GF-D8 (cell line): ENCODE results near the gene TMEM63B.
"Not testable (repeated sequence)": the region's sequence is repeated elsewhere in the genome, so short reads cannot be mapped to it uniquely, and the experiment has no call there.

ENCODE experiments used
- DNase-seq: peaks from one replicate; lab custom pipeline; 2025; lab: John Stamatoyannopoulos, UW

Gene TMEM63B

DNA sequence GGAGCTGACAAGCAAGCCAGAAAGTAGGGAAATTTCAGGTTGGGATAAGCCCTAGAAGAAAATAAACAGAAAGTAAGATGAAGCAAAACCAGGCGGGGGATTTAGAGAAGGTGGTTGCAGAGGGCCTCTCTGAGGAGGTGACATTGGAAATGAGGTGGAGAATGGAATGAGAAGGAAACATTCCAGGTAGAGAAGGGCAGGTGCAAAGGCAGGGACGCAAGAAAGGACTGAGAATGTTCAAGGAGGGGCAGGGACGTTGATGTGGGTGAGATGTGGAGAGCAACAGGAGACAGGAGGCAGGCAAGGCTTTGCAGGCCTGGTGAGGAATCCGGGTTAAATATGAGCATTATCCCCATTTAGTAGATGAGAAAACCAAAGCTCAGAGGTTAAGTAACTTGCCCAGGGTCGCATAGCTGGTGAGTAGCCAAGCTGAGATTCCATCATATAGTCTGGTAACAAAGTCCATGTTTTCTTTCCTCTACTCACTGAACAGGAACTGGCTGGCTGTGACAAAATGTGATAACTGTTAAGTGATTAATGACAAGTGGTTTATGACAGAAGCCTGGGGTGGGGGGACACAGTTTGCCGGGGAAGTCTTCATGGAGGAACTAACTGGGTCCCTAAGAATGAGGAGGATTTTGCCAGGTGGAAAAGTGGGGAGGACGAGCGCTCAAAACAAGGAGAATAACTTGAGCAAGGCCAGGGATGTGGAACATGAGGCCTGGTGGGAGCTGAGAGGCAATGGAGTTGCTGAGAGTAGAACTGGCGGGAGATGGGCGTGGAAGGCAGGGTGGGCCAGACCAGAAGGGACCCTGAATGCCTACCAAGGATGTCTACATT, 32.7 kb upstream of the TMEM63B start:
- DNase-seq = no peak

GRCh38 chr6:44095243-44095623, 32.1 kb upstream of the TMEM63B start:
- not testable (repeated sequence) for DNase-seq

GRCh38 chr6:44096612-44097011, 30.7 kb upstream of the TMEM63B start:
- DNase-seq = peak; percentile 59

- no peak for DNase-seq
These were observed 29.5 kb upstream of the TMEM63B start for GRCh38 chr6:44097782-44098317.

DNA sequence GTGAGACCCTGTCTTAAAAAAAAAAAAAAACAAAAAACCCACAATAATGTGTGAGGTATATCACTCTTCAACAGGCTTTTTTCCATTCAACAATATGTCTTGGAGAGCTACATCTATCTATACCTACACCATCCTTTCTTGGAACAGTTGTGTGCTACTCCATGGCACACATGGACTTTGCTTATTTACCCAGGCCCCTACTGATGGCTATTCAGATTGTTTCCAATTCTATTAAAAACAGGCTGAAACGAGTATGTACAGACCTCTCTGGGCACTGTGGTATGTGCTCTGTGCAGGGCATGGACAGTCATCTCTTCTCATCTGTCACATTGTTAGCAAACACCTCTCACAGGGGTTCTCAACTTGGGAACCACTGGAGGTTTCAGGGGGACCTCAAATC, 28.2 kb upstream of the TMEM63B start:
- no peak for DNase-seq

- no peak for DNase-seq
These were observed 27.2 kb upstream of the TMEM63B start for GRCh38 chr6:44100088-44100550.

GRCh38 chr6:44101832-44102231, 25.5 kb upstream of the TMEM63B start:
- DNase-seq = no peak

- DNase-seq = no peak
These were observed 24.8 kb upstream of the TMEM63B start for GRCh38 chr6:44102527-44102926.

- no peak for DNase-seq
These were observed 22.8 kb upstream of the TMEM63B start for GRCh38 chr6:44104481-44105021.

DNA sequence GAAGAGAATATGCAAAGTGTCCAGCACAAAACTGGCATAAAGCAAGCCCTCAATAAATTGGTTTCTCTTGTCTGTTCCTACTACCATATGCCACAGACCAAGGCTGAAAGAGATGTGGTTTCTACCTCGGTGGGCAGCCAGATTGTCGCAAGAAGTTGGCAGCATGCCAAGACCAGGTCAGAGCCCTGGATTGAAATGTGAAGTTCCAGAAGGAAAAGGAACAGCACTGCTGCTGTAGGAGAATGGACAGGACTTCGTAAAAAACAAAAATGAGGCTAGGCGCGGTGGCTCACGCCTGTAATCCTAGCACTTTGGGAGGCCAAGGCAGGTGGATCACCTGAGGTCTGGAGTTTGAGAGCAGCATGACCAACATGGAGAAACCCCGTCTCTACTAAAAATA, 22.2 kb upstream of the TMEM63B start:
- no peak for DNase-seq

DNA sequence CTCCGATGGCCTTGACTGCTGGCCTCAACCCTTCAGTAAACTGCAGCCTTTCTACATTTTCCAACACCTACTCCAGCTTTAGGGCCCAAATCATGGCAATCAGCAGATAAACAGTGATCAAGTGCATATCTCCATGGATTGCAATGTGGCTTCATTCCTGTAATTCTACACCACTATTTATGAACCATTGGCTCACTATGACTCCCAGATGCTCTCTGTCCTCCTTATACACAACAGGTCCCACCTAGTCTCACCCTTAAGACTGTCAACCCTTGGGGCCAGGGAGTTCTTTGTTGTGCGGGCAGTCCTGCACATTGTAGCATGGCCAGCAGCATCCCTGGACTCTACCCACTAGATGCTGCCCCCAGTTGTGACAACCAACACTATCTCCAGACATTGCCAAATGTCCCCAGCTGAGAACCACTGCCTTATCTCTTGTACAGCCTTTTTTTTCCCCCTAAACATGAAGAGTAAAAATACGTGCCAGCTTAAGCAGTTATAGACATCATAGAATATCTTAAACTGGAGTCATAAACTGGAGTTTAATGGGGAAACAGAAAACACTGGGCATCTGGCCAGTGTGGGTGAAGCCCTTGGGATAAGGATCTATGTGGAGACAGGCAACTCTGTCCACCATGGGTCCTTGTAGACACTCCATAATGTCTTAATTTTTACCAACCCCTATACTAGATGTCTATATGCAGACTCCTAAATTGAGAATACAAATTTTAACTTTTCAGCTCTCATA, 21.2 kb upstream of the TMEM63B start:
- DNase-seq = no peak

DNA sequence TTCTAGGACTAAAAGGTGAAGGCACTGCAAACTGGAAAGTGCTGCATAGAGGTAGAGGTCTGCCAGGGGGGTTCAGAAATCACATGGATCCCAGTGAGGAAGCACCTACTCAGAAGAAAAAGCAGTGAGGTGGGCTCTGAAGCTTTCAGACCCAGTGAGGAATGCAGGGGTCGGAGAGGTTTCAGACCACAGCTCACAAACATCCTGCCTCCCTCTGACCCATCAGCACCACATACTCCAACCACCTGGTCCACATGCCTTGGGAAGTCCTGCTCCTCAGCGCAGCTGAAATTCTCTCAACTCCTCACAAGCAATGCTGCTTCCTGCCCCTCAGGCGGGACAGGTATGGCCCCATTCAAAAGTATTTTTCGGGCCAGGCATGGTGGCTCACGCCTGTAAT, 20.3 kb upstream of the TMEM63B start:
- DNase-seq = no peak

DNA sequence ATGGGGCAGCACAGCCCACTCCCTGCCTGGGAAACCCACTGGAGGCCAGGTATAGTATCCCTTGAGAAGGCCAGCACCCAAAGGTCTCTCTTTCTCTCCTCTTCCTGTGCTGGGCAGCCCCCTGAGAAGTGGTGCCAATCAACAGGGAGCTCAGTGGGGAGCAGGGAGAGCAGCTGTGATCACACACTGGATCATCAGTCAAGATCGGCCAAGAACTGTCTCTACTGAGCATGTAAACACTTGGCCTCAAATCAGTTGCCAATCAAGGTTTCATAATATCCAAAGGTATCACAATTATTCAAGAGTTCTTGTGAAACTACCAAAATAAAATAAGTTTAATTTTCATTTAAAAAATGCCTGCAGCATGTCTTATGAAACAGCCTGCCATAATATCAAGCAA, 18.9 kb upstream of the TMEM63B start:
- DNase-seq = no peak

DNA sequence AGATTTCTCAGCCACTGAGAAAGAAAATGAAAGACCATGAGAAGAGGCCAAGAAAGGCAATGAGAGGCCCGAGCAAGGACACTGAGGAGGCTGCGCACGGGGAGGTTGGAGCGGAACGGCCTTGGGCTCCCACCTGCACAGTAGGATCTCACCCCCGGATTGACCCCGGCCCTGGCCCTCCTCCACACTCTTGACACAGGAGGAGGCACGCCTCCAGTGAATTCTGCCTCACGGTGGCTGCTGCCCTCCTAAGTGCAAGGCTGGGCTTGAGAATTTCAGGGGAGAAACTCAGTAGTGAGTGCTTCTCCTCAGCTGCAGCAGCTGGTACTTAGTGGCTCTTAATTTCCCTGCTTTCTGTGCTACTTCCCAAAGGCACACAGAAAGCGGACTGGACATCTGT, 18.1 kb upstream of the TMEM63B start:
- DNase-seq = no peak

DNA sequence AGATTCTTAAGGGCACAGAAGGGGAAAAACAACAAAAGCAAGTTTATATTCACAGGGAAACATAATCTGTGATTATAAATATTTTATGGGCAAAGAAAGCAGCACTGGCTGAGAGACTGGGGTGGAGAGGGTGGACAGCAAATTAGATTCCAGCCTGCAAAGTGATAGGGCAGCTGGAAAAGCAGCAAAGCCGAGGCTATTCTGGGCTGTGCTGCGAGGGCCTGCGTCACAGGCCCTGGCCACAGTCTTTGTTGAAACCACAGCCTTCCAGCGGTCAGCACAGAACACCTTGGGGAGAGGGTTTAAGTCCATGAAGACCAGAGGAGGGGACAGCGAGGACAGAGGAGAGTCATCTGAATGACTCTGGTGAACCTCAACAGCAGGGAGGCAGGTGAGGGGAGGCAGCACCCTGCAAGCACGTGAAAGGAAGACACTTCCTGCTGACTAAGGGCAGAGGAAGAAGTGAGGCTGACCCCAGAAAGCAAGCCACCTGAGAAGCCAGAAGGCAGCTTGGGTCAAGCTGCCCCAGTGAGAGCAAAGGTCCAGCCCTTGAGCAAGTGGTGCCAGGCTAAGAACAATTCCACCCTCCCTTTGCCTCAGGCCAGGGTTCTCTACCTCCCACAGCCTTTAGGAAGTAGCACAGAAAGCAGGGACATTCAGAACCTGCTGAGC, 17.2 kb upstream of the TMEM63B start:
- no peak for DNase-seq

DNA sequence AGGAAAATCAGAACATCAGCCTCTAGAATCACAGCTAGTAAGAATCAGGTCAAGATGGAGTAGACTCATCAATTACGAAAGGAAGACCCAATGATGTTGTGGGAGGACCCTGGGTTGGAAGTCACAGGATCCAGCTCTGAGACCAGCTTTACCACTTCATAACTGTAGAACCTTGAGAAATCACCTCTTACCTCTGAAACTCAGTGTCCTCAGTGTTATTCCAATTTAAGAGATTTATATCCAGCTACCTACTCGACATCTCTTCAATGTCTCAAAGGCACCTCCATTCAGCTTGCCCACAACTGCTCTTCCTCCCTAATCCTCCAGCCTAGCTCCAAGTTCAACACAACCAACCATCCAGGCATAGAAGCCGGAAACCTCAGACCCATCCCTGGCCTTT, 16.4 kb upstream of the TMEM63B start:
- no peak for DNase-seq

- no peak for DNase-seq
These were observed 15.6 kb upstream of the TMEM63B start for GRCh38 chr6:44111434-44112417.

- DNase-seq = no peak
These were observed 13.9 kb upstream of the TMEM63B start for GRCh38 chr6:44113414-44113813.

GRCh38 chr6:44115866-44116265, 11.5 kb upstream of the TMEM63B start:
- no peak for DNase-seq

GRCh38 chr6:44116641-44117382, 10.5 kb upstream of the TMEM63B start:
- no peak for DNase-seq
